Neural cell (in vitro differentiated cells): Measurements from ENCODE around the gene FYCO1.

Experiments used
- EP300 ChIP-seq: fragments of 450-650 bp; conservative IDR thresholded peaks from 2 replicates; pipeline ENCODE4 v1.6.1; 2014; ENCODE audit warnings: antibody characterized with exemption, mild to moderate bottlenecking, moderate library complexity; ENCODE audit not compliant: poor library complexity, severe bottlenecking
- TAF1 ChIP-seq: IDR thresholded peaks from 2 replicates; pipeline ENCODE4 v1.6.1; 2012; ENCODE audit warnings: low read depth
- TF ChIP-seq, protein P1 (sequence below): fragments of 450-650 bp; IDR thresholded peaks from 2 replicates; pipeline ENCODE4 v1.5.1; 2014; ENCODE audit warnings: antibody characterized with exemption, mild to moderate bottlenecking, moderate library complexity; ENCODE audit not compliant: poor library complexity, severe bottlenecking

DNA sequence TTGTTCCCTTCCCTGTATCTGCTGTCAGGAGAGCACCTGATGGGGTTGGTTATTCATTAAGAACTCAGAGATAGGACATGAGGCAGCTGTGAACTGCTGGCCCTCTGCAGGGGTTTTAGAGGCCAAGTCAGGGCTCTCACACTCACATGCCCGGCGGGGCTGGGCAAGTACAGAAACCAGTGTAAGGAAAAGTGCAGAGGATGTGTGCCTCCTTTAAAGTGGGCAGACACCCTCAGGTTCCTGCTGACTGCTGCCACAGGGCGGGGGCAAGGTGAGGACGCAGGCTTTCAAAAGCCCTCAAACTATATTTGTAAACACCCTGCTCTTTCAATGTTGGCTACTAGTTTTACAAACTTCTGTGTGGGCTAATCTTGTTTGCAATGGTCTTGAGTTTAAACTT lies 30.0 kb downstream of the FYCO1 start:
- TF ChIP-seq, protein P1, sequence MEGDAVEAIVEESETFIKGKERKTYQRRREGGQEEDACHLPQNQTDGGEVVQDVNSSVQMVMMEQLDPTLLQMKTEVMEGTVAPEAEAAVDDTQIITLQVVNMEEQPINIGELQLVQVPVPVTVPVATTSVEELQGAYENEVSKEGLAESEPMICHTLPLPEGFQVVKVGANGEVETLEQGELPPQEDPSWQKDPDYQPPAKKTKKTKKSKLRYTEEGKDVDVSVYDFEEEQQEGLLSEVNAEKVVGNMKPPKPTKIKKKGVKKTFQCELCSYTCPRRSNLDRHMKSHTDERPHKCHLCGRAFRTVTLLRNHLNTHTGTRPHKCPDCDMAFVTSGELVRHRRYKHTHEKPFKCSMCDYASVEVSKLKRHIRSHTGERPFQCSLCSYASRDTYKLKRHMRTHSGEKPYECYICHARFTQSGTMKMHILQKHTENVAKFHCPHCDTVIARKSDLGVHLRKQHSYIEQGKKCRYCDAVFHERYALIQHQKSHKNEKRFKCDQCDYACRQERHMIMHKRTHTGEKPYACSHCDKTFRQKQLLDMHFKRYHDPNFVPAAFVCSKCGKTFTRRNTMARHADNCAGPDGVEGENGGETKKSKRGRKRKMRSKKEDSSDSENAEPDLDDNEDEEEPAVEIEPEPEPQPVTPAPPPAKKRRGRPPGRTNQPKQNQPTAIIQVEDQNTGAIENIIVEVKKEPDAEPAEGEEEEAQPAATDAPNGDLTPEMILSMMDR = no peak
- TF ChIP-seq TAF1 = no peak
- TF ChIP-seq EP300 = no peak
